ENCODE measurements around the gene TTC7B.

DNA sequence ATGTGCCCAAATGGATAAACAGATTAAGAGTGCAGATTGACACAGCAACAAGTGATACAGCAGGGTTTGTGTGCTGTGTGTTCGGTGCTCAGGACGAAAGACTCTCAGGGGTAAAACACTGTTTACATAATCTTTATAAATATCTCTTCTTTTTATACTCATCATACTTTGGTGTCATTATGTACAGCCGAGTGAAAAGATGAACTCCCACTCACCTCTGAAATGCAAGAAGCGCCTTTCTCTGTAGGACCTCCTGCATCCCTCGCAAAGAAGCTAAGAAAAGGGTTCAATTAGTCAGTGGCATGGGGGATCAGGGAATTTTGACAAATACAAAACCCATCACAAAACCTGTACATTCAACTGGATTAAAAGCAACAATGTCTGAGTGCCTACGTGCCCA lies 163.6 kb downstream of the TTC7B start:
- no peak for TF ChIP-seq CBX5 (IDR thresholded peaks at IDR 0.05; ENCODE audit: low read depth, low read length)
- TF ChIP-seq, protein P1, sequence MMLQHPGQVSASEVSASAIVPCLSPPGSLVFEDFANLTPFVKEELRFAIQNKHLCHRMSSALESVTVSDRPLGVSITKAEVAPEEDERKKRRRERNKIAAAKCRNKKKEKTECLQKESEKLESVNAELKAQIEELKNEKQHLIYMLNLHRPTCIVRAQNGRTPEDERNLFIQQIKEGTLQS (IDR thresholded peaks at IDR 0.05; ENCODE audit: insufficient read depth, low read depth, low read length) = no peak
- TF ChIP-seq JUN (IDR thresholded peaks at IDR 0.05; ENCODE audit: low read depth, low read length) = no peak
